Stomach (tissue), 9 donors: ENCODE results near the gene KLK5. TPM values are rescaled to one million over a fixed set of nuclear protein-coding genes. Genes with fewer than 3 reads are reported as not detected.

Experiments used
- DNase-seq, 2 donors: peaks; one replicate each; pipeline versions ENCODE4 v3.0.0 to v3.0.0-alpha.2; 2013 to 2019
- H3K27ac ChIP-seq, 5 donors: fragments of 200-600 bp in 4 of 5; sonication (generic) in 4 of 5; one replicate each; pipeline ENCODE4 v1.5.1; 2013 to 2019; ENCODE audit warnings: mild to moderate bottlenecking in 1 of 5, moderate library complexity in 1 of 5
- H3K27me3 ChIP-seq, 3 donors: fragments of 200-600 bp; sonication (generic); one replicate each; pipeline ENCODE4 v1.5.1; 2017 to 2019; ENCODE audit warnings: mixed run types in 1 of 3
- H3K36me3 ChIP-seq, 4 donors: fragments of 200-600 bp; sonication (generic); 1 replicate in 3 of 4; 2 replicates in 1 of 4; pipeline ENCODE4 v1.5.1; 2016 to 2019
- H3K4me1 ChIP-seq, 4 donors: fragments of 200-600 bp; sonication (generic); one replicate each; pipeline ENCODE4 v1.5.1; 2016 to 2019
- H3K4me3 ChIP-seq, 4 donors: fragments of 200-600 bp; sonication (generic) in 3 of 4; one replicate each; pipeline ENCODE4 v1.5.1; 2016 to 2019; ENCODE audit warnings: mild to moderate bottlenecking in 1 of 4
- H3K9me3 ChIP-seq, 4 donors: fragments of 200-600 bp; sonication (generic); one replicate each; pipeline ENCODE4 v1.5.1; 2016 to 2019
- CTCF ChIP-seq, 7 experiments: fragments of 450-650 bp in 4 of 7; fragments of 200-600 bp in 3 of 7; sonication (generic) in 3 of 7; IDR thresholded peaks; one replicate each; pipeline ENCODE4 v1.5.1; 2016 to 2019; ENCODE audit warnings: antibody characterized with exemption in 7 of 7, control low read depth in 2 of 7, mild to moderate bottlenecking in 1 of 7
- EP300 ChIP-seq: sonication (generic); formaldehyde crosslinking; IDR thresholded peaks from one replicate; pipeline ENCODE4 v1.6.1; 2017; ENCODE audit warnings: antibody characterized with exemption
- POLR2A ChIP-seq, 4 donors: fragments of 450-650 bp; IDR thresholded peaks; one replicate each; pipeline ENCODE4 v1.6.1; 2016; ENCODE audit warnings: antibody characterized with exemption in 4 of 4, control low read depth in 2 of 4, mild to moderate bottlenecking in 1 of 4, moderate library complexity in 1 of 4
- POLR2AphosphoS5 ChIP-seq, 3 donors: sonication (generic); formaldehyde crosslinking; IDR thresholded peaks; one replicate each; pipeline ENCODE4 v1.6.1; 2016; ENCODE audit warnings: antibody characterized with exemption in 3 of 3
- WGBS, 5 donors: extraction: QIAGEN DNeasy Blood & Tissue Kit in 3 of 5; methylation state at CpG; one replicate each; pipeline versions ENCODE4 v1.1.5 to v1.1.7; 2013 to 2018; 5-methylcytosine and 5-hydroxymethylcytosine counted together
- intact Hi-C: fragments of 100-400 bp; cut with DNase I; formaldehyde crosslinking; loops from one replicate; pipeline ENCODE4 v1.15.1; 2023; ENCODE audit warnings: low total_unique reads
- polyA plus RNA-seq, 3 donors: library from polyadenylated mRNA; stranded (reverse); fragments of 200-250 nt; gene quantifications; one replicate each; pipeline ENCODE4 v1.2.3, GENCODE V29; 2013
- total RNA-seq, 5 donors: library from RNA; depleted of rRNA; stranded (reverse); fragments of >200 nt; gene quantifications; one replicate each; pipeline versions ENCODE4 v1.1.0 to v1.2.3, GENCODE V29; 2014 to 2016
- donor health status: healthy with polysubstance abuse.
- donor health status: Bipolar disorder and iron deficiency.
- donor health status: healthy.

Gene KLK5
- total and polyA plus RNA-seq, 8 donors = 10.4 TPM; not detected in 7

GRCh38 chr19:50980208-50980607 lies 27.4 kb upstream of the KLK5 start:
- Histone ChIP-seq H3K9me3 (no peaks in the 10 kb centered on the region), H3K4me3 (no peak overlapping the region), H3K36me3 (no peaks in the 10 kb centered on the region), H3K27ac (no peak overlapping the region), H3K27me3 (peaks cover 3 to 95% (median 26%) of the 10 kb centered on the region in 3 donors), H3K4me1 (no peaks in the 10 kb centered on the region)
- TF ChIP-seq POLR2A (IDR thresholded peaks at IDR 0.05) (no peak), CTCF (IDR thresholded peaks at IDR 0.05) (no peak), EP300 (no peak), POLR2AphosphoS5 (IDR thresholded peaks at IDR 0.05) (no peak)
- intact Hi-C loops = no loop called here
- DNase-seq = no peak
- 51 to 65% (median 60%) methylated on average over 13 of the region's 13 CpGs for WGBS, 5 donors

- no peaks in the 10 kb centered on the region for H3K4me1 ChIP-seq
- intact Hi-C loops = no loop called here
- TF ChIP-seq CTCF (IDR thresholded peaks at IDR 0.05) = no peak
- TF ChIP-seq POLR2A (IDR thresholded peaks at IDR 0.05) = no peak
- no peak for TF ChIP-seq EP300
- TF ChIP-seq POLR2AphosphoS5 (IDR thresholded peaks at IDR 0.05) = no peak
- H3K9me3 ChIP-seq = no peaks in the 10 kb centered on the region
- H3K27ac ChIP-seq = no peak overlapping the region
- peaks cover 3 to 94% (median 26%) of the 10 kb centered on the region in 3 donors for H3K27me3 ChIP-seq
- no peaks in the 10 kb centered on the region for H3K36me3 ChIP-seq
- 38 to 45% (median 38%) methylated on average over 7 to 8 of the region's 8 CpGs for WGBS, 5 donors
- DNase-seq = no peak
- H3K4me3 ChIP-seq = no peak overlapping the region
Measured at GRCh38 chr19:50979758-50980157, 26.9 kb upstream of the KLK5 start.

- Histone ChIP-seq H3K36me3 (no peaks in the 10 kb centered on the region), H3K27ac (no peak overlapping the region), H3K4me3 (no peak overlapping the region), H3K27me3 (peaks cover 3 to 90% (median 18%) of the 10 kb centered on the region in 3 donors), H3K9me3 (no peaks in the 10 kb centered on the region), H3K4me1 (no peaks in the 10 kb centered on the region)
- WGBS, 5 donors = 60 to 66% (median 64%) methylated on average over 5 of the region's 5 CpGs
- DNase-seq = no peak
- TF ChIP-seq EP300 = no peak
- TF ChIP-seq POLR2A (IDR thresholded peaks at IDR 0.05) = no peak
- no peak for TF ChIP-seq POLR2AphosphoS5 (IDR thresholded peaks at IDR 0.05)
- no peak for TF ChIP-seq CTCF (IDR thresholded peaks at IDR 0.05)
- intact Hi-C loops = no loop called here
Measured at GRCh38 chr19:50978772-50979390, 26.0 kb upstream of the KLK5 start.

- Histone ChIP-seq H3K27ac (no peak overlapping the region), H3K4me1 (no peaks in the 10 kb centered on the region), H3K9me3 (no peaks in the 10 kb centered on the region), H3K4me3 (no peak overlapping the region), H3K27me3 (peaks cover 3 to 89% (median 14%) of the 10 kb centered on the region in 3 donors), H3K36me3 (no peaks in the 10 kb centered on the region)
- intact Hi-C loops = no loop called here
- no peak for TF ChIP-seq POLR2A (IDR thresholded peaks at IDR 0.05)
- TF ChIP-seq POLR2AphosphoS5 (IDR thresholded peaks at IDR 0.05) = no peak
- no peak for TF ChIP-seq EP300
- no peak for TF ChIP-seq CTCF (IDR thresholded peaks at IDR 0.05)
- 72 to 83% (median 76%) methylated on average over 4 of the region's 4 CpGs for WGBS, 5 donors
- no peak for DNase-seq
Measured at GRCh38 chr19:50977626-50978025, 24.8 kb upstream of the KLK5 start.
